Esophagus squamous epithelium (tissue), 4 donors: Measurements from ENCODE around the gene INKA2.

ENCODE experiments used
- CTCF ChIP-seq, 6 experiments: fragments of 450-650 bp in 4 of 6; fragments of 200-600 bp in 2 of 6; sonication (generic) in 2 of 6; IDR thresholded peaks; one replicate each; pipeline ENCODE4 v1.5.1; 2016 to 2019; ENCODE audit warnings: antibody characterized with exemption in 6 of 6, mild to moderate bottlenecking in 4 of 6, moderate library complexity in 4 of 6
- POLR2A ChIP-seq, 4 donors: fragments of 450-650 bp; IDR thresholded peaks; one replicate each; pipeline ENCODE4 v1.6.1; 2017; ENCODE audit warnings: antibody characterized with exemption in 4 of 4, mild to moderate bottlenecking in 4 of 4, moderate library complexity in 3 of 4

- TF ChIP-seq CTCF (IDR thresholded peaks at IDR 0.05) (no peak), POLR2A (IDR thresholded peaks at IDR 0.05) (no peak)
Observed at GRCh38 chr1:111699268-111699667, 39.9 kb downstream of the INKA2 start.
